Kidney glomerular epithelial cell (primary cell): Measurements from ENCODE around the gene ZNF276.

Experiments used
- DNase-seq: peaks from one replicate; lab custom pipeline; 2025; lab: John Stamatoyannopoulos, UW

Gene ZNF276

GRCh38 chr16:89785523-89786155 is 64.3 kb downstream of the ZNF276 start:
- DNase-seq: no peak

- no peak for DNase-seq
These were observed 65.4 kb downstream of the ZNF276 start for GRCh38 chr16:89786474-89787364.

- DNase-seq: no peak
These were observed 66.0 kb downstream of the ZNF276 start for GRCh38 chr16:89787365-89787805.
